Activated CD8-positive, alpha-beta memory T cell treated with anti-CD3 and anti-CD28 coated beads, Interleukin-2, amount 50 U/mL, for 1 hour (primary cell): ENCODE measurements around the gene TSKU.

ENCODE experiments used
- DNase-seq: peaks from one replicate; pipeline ENCODE4 v3.0.0-alpha.2; 2020; ENCODE audit errors: extremely low read depth

The TSKU gene

DNA sequence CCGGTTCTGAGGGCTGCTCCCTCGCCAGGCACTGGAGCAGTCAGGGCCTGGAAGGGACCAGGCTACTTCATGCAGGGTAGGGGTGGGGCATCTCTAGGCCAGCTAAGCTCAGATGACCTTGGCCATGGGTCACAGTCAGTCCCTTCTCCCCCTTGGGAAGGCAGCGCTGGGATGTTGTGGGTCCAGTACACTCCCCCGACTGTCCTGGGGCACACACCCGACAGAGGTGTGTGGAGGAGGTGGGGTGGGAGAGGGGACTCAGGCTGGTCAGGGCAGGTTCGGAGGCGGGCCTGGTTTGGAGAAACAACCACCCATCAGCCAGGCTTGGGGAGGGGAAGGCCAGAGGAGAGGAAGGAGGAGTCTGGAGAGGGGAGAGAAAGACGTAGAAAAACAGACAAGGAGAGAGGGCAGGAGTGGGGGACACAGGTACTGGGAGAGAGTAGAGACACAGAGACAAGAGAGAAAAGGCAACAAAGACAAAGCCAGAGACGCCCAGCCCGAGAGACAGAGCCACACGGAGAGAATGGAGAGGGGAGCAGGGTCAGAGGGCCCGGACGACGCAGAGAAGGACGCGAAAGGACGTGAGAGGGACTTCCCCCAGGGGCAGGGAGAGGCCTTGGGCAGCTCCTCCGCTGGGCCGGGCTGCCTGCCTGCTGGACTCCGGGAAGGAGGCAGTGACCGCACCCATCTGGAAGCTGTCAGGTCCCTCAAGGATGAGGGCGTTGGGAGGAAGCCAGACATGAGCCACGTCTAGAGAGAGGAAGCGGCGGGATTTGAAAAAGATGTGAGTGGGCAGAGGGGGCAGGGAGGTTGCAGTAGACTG, 30.6 kb upstream of the TSKU start:
- DNase-seq = no peak

DNA sequence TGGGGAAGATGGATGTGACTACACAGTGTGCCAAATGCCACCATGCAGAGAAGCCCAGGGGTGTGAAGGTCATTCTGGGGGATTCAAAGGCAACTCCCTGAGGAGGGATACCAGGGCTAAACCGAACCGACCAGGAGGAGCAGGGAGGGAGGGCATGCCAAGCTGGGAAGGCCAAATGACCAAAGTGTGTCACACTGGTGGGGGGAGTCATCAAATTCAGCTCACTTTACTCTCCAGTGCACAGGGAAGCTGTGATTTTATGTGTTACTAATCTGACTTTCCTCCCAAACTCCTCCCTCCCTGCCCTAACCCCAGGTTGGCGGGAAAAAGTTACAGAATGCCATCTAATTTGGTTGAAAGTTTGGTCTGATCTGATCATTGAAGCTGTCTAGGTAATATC, 29.7 kb upstream of the TSKU start:
- no peak for DNase-seq

DNA sequence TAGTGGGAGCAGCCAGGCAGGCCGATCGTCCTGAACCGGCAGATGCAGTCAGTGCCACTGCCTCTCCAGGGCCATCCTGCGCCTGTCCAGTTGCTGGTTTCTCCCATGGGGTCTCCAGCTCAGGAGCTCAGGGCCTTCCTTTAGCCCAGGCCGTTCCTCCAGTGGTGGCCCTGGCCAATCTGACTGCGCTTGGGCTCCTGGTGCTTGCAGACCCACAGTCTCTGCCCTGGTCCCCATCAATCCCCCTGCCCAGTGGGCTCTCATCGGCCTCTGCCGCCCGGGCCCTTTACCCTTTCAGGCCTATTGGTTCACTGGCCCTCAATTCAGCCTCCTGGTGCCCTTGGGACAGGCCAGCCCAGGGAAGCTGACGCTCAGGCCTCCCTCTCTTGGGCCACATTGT, 29.2 kb upstream of the TSKU start:
- DNase-seq = no peak

DNA sequence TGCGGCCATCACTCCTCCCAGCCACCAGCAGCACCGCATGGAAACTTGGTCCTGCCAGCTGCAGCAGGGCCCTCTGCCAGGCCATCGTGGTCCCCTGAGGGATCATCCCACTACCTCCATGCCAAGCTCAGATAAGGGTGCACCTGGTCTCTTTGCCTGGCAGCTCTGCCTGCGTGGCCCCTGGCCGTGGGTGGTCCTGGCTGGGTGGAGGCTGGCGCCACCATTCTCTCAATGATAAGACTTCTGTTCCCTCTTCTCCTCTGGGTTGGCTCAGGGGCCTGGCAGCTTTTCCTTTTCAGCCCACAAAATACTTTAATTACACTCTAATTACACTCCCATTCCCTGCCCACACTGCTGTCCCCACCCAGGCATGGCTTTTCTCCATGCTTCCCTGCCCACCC, 26.8 kb upstream of the TSKU start:
- no peak for DNase-seq

DNA sequence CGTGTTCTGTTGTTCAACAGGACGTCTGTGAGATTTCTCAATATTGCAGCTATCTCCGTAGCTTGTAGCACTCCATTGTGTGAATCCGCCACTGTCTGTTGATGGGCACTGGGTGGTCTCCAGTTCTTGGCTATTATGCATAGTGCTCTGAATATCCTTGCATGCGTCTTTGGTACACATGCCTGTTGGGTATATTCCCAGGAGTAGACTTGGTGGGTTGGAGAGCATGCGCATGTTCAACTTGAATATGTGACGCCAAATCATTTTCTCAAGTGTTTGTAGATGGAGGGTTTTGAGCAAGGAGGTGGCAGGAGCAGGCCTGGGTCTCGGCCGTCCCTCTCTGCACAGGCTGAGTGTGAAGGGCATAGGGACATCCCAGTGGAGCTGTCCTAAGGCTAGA, 24.8 kb upstream of the TSKU start:
- no peak for DNase-seq

DNA sequence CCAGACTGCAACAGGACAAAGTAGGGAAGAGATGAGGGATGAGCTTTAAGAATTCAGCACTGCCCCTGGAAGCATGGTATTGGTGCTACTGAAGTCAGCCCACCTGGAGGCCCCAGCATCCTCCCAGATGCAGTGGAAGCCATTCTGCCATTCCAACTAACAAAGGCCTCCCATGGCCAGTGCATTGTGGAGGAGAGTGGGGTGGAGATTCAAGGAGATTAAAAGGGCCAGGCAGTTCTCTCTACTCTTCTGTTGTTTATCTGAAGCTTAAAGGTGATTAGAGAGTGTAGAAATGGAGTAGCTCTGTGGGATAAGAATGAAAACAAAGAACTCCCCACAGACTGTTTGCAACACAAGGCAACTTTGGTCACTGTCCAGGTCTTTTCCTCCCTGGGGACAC, 24.1 kb upstream of the TSKU start:
- no peak for DNase-seq

DNA sequence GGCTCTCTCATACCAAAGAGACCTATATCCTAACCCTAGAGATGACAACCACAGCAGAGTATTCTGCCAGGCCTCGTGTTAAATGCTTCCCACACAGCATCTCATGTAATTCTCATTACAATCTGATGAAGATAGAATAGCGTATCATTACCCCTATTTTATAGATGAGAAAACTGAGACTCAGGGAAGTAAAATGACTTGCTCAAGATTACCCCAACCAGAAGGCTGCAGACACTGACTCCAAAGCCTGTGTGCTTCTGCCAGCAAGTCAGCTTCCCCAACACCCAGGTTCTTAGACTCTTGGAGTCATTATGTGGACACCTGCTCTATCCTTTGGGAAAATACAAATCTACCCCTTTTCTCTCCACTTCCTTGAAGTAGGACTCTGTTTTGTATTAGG, 23.6 kb upstream of the TSKU start:
- DNase-seq = no peak

DNA sequence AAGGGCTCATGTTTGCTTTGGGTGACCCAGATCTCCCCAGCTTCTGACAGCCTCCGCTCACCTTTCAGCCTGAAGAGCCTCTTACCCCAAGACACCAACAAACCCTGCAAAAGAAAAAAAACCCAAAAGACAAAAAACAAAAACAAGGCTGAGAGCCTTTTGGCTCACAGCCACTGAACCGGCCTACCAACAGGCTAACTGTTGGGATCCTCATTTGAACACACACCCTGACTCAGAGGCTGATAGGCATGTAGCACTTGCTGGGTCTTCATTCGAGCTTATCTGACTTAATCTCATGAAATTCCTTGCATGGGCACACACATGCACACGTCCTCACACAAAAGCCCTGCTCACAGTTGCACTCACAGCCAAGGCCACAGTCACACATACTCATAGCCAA, 22.9 kb upstream of the TSKU start:
- DNase-seq = no peak

DNA sequence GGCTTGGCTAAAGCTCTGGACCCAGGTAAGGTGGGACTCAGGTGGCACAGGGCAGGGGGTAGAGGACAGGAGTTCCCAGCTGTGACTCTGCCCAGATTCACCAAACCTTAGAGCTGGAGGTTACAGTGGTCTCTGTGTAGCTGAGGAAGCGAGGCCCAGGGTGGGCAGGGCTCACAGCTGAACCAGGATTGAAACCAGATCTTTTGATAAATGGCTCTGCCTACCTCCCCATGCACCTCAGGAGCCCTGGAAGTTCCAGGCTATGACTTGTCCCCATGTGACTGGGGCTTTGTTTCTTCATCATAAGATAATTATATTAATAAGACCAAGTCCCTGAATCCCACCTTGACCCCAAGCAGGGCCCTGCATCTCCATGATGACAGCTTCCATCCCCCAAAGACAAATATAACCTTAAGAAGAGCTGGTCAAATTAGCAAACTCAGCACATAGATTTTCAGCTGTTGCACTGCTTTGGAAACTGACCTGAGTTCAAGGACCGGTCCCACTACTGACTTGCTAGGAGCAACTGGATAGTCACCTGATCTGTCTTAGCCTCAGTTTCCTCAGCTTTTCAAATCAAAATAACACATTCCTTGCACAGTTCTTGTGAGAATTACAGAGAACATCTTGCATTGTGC, 21.3 kb upstream of the TSKU start:
- no peak for DNase-seq

DNA sequence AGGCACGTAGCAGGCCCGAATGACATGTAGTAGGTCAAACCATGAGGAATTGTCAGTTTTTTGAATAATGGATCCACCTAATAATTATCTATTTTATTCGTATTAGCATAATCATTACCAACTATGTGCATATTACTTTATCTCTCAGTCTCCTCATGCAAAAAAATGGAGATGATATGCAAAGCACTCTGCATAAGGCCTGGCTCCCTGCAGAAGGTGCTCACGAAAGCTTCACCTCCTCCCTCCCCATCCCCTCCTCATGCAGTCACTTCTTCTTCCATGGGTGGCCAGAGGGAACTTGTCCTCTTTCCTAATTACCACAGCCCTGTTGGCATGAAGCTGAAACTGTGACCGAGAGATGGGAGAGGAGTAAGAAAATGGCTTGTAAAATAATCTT, 20.8 kb upstream of the TSKU start:
- DNase-seq = no peak

DNA sequence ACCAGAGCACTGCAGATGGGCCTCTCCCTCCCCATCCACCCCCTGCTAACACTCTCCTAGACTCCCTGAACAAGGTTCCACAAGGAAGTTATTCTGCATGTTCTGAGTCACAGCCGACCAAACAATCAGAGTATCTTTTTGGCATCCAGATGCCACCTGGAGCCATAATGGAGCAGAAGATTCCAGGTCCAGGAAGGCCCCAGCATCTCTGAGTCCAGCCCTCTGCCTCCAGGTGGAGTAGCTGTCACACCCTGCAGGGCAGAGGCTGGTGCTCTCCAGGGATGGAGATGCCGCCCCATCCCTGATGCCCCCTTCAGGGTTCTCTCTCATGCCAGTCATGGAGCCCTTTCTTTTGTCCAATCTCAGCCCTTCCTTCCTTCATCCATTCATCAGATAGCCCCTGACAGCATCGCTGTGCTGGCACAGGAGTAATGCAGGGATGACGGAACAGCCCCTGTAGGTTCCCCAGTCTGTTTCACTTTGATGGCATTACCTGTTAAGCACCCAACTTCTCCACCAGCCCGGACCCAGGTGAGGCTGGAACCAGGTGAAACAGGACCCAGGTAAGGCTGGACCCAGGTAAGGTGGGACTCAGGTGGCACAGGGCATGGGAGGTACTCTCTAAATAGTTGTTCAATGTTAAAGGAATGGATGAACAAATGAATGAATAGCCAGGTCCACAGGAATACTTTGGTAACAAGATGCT, 20.1 kb upstream of the TSKU start:
- no peak for DNase-seq

DNA sequence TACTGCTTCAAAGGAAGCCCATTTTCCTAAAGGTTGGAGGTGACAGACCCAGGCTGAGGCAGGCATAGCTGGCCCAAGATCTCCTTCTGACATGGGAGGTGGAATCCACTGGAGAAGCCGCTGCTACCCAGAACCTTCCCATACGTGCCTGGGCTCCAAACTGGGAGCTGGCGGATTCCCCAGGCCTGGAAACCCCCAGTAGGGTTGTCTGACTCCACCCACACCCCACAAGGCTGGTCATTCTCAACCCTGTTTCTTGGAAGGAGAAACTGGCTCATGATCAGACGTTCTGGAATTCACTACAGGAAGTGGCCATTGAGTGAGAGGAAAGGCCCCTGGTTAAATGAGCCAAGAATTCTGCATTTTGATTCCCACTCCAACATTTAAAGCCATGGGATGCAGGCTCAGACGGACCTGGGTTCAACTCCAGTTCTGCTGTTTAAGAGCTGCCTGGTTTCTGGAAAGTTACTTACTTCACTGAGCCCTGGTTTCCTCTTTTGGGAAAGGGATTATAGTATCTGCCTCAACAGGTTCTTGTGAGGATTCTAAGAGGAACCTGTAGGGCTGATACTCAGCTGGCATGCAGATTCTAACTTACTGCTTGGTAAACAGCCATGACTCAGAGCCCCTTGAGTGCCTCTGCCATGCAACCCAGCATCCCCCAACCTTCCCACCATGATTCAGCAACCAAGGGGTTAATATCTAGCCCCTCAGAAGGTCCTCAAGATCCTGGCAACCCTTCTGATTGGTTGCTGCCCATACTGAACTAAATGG, 19.4 kb upstream of the TSKU start:
- no peak for DNase-seq

DNA sequence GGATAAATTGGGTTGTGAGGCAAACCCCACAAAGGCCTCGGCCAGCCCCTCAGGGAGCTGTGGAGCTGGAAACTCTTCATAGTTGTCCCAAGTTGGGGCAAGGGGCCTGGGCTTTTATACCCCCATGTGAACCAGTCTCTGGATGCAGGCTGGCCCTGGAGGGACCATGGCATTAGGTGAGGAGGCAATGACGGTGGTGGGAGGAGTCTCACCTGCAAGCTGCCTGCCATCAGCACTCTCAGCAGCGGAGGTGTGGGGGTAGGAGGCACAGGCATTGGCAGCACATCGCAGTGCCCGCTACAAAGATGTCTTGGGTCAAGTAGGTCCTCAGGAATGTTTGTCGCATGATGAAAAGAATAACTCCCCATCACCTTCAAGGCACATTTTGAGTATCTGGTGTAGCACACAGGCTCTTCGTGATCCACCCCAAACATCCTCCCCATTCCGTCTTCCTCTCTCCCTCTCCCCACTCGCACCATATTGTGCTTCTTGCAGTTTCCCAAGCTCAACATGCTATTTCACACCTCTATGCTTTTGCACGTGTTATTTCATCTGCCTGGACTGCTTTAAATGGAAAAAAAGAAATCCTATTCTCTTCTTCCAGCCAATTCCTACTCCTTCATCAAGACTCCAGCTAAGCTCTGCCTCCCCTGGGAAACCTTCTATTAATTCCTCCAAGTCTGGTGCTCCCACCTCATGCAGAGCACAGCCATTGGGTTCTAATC, 18.1 kb upstream of the TSKU start:
- DNase-seq = no peak

DNA sequence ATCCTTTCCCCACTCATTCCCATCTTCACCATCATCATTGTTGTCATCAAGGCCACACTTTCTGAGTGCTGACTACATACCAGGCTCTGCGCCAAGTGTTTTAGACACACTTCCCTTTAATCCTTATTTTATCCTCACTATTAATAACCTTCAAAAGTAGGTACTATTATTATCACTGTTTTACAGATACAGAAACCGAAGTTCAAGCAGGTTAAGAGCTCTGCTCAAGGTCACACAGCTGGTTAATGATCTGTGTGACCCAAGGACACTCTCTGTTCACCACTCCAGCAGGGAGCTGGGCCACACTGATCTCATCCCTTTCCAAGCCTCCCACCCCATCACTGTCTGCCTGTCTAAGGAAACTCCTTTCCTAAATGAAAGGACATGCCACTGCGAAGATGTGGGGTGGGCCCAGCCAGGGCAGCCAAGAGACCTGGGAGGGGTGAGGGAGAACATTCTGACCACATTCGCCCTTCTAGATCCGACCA, 17.2 kb upstream of the TSKU start:
- no peak for DNase-seq

DNA sequence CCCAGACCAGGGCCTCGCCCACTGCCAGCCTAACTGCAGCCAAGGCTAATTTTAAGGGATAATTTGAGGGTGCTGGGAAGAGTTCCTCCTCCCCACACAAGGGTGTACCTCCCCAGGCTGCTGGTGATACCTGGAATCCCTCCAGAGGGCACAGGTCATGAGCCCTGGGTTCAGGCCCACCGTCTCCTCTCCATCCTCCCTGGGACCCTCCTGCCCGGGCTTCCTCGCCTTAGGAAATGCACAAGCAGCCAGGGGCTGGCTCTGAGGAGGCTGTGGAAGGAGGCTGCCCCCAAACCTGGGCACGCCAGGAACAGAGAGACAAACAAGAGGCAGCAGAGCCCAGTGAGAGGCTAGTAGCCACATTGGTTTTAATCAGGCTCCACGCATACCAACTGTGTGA, 16.6 kb upstream of the TSKU start:
- no peak for DNase-seq

DNA sequence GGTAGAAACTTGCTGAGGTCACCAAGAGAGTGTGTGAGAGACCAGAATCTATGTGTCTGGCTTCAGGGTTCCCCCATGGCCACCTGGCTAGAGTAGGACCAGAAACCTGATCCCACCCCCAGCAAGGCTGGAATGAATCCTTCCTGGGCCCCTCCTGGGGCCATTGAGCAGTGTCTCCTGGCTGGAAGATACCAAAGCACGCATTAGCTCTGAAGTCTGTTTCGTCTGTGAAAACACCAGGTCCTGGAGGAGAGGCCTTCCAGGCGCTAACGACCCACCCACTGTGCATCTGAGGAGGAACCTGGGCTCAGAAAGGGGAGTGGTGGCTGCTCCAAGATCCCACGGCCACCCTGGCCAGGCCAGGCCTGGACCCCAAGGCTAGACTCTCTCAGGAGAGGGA, 15.5 kb upstream of the TSKU start:
- no peak for DNase-seq

DNA sequence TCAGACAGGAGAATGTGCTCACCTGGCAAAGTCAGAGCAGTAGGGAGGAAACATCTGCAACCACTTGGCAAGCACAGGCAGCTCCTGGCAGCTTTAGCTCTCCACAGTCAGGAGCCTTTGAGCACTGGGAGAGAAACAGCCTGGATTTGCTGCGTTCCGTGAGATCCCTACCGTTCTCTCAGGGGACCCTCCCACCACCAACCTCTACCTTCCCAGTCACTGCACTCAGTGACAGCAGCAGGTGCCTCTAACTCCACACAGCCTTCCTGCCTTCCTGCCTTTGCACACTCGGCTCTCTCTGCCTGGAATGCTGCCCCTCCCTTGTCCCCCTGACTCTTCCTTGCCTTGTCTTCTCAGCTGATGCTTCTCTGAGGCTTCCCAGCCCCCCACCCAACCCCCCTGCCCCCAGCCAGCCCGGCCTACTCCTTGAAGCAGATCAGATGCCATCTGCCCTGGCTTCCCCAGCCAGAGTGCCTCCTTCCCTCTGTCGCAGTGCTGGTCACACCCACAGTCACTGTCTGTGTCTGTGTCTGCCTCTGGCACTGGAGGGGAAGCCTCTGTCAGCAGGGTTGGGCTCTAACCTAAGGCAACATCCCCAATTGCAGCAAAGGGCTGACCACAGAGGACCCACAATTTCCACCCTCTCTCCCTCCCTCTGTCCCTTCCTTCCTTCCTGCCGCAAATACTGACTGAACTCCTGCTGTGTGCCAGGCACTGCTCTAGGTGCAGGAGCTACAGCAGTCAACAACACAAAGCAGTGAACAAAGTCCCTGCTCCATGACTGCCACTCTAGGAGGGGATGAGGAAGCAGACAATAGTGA, 14.9 kb upstream of the TSKU start:
- DNase-seq = no peak

DNA sequence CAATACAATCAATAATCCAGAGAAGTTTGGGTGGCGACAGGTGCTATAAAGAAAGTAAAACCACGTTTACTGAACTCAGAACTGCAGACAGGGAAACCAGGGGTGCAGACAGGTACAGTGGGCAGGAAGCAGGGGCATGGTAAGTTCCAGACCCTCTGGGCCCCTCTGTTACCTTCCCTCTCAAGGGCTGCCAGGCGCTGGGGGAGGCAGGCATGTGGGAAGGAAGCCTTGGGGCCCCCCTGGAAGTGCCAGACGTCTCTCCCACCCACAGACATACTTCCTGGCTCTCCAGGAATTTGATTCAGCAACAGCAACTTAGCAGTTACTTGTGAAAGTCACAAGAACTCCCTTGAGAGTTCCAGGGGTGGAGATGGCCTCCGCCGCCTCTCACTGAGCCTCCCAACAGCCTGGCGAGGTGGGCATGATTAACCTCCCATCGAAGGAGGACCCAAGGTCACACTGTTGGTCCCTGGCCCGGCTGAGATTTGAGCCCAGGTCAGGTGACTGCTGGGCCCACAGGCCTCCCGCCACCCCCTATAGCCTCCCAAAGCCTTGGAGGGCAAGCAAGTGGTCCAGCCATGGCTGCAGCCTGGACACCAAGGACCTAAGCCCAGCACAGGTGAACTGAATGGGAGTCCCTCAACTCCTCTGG, 14.1 kb upstream of the TSKU start:
- no peak for DNase-seq

DNA sequence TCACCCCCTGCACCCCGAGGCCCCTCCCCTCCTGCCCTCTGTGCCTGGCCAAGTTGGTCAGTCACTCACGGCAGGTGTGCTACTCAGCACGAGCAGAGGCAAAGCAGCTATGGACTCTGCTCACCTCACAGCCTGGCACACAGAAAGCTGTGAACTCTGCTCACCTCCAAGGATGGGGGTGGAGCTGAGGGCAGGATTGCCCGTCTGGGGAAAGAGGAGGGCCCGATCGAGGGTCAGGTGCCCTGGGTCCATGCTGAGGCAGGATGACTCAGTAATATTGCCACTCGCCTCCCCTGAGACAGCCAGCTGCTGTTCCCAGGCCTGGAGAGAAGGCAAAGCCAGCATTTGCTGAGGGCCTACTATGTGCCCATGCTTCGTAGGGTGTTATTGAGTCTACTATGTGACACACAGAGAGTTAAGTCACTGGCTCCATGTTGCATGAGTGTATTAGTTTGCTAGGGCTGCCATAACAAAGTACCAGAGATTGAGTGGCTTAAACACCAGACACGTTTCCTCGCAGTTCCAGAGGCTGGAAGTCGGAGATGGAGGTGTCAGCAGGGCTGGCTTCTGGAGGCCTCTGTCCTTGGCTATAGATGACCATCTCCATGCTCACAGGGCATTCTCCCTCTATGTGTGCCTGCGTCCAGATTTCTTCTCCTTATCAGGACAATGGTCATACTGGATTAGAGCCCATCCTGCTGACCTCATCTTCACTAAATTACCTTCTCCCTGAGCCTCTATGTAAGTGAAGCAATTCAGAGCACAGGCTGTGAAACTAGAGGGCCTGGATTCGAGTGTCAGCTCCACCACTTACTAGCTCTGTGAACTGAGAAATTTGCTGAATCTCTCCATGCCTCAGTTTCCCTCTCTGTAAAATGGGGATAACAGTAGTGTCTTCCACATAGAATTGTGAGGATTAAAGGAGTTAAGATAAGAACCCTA, 13.2 kb upstream of the TSKU start:
- DNase-seq = no peak
